A549 (cell line): ENCODE results near the gene JAKMIP1. TPM values are rescaled to one million over a fixed set of nuclear protein-coding genes. Genes with fewer than 3 reads are reported as not detected.

Source experiments
- ATAC-seq, 2 experiments: fragments of 200-7000 bp in 1 of 2; fragments of >200 bp in 1 of 2; cut with Nextera tagmentation in 1 of 2; cut with Tn5 transposase in 1 of 2; 3 replicates each; pipeline versions ENCODE4 v1.8.0 to v1.9.1; 2018 to 2020; ENCODE audit warnings: mild to moderate bottlenecking in 1 of 2, moderate library complexity in 1 of 2
- CTCF ChIA-PET: fragments of 300-600 bp; sonication (Branson Sonifier 250); formaldehyde crosslinking; extraction: SDS; loops from one replicate; lab custom pipeline; 2021; ENCODE audit warnings: antibody characterized with exemption, inconsistent platforms; lab: Yijun Ruan, JAX
- POLR2A ChIA-PET: fragments of 350-600 bp; formaldehyde crosslinking; extraction: SDS; loops from one replicate; lab custom pipeline; 2021; ENCODE audit warnings: antibody characterized with exemption, inconsistent platforms; lab: Yijun Ruan, JAX
- DNase-seq, 2 experiments: peaks; one replicate each; pipeline versions ENCODE4 v3.0.0 to v3.0.0-alpha.2; 2011 to 2016; ENCODE audit warnings: low read depth in 1 of 2, low spot score in 1 of 2
- FAIRE-seq: peaks from 2 replicates; lab custom pipeline; 2011; peaks lifted over from hg19 to GRCh38; lab: Jason Lieb, UNC
- H3K27ac ChIP-seq, 2 experiments: fragments of >200 bp; sonication (Bioruptor Twin); formaldehyde crosslinking; 3 replicates each; pipeline ENCODE4 v1.5.1; 2016 to 2017
- H3K4me1 ChIP-seq: fragments of >200 bp; sonication (Bioruptor Twin); formaldehyde crosslinking; 3 replicates; pipeline ENCODE4 v1.6.1; 2016
- H3K4me2 ChIP-seq: fragments of >200 bp; sonication (Bioruptor Twin); formaldehyde crosslinking; 3 replicates; pipeline ENCODE4 v1.6.1; 2016
- H3K4me3 ChIP-seq: fragments of >200 bp; sonication (Bioruptor Twin); formaldehyde crosslinking; 3 replicates; pipeline ENCODE4 v1.5.1; 2016
- H3K9me3 ChIP-seq: fragments of >200 bp; sonication (Bioruptor Twin); formaldehyde crosslinking; 3 replicates; pipeline ENCODE4 v1.6.1; 2016
- CEBPB ChIP-seq, 2 experiments: fragments of >200 bp in 1 of 2; sonication (Bioruptor Twin) in 1 of 2; formaldehyde crosslinking in 1 of 2; IDR thresholded peaks; 2 replicates each; pipeline ENCODE4 v1.6.1; 2012 to 2016
- GATA3 ChIP-seq: IDR thresholded peaks from 2 replicates; pipeline ENCODE4 v1.6.1; 2012; ENCODE audit warnings: borderline replicate concordance
- JUNB ChIP-seq: fragments of >200 bp; sonication (Bioruptor Twin); formaldehyde crosslinking; IDR thresholded peaks from 2 replicates; pipeline ENCODE4 v1.6.1; 2016
- KDM5A ChIP-seq: fragments of 200-600 bp; sonication (generic); IDR thresholded peaks from 2 replicates; pipeline ENCODE4 v1.6.1; 2016; ENCODE audit warnings: antibody characterized with exemption, mild to moderate bottlenecking
- MYC ChIP-seq: IDR thresholded peaks from 2 replicates; pipeline ENCODE4 v1.6.1; 2012; ENCODE audit warnings: mild to moderate bottlenecking, inconsistent platforms, low read length, improper control_type of control experiment, borderline replicate concordance
- NFE2L2 ChIP-seq: fragments of 150-350 bp; conservative IDR thresholded peaks from 2 replicates; pipeline ENCODE4 v1.6.1; 2014; ENCODE audit warnings: low read length
- PBX3 ChIP-seq: IDR thresholded peaks from 2 replicates; pipeline ENCODE4 v1.6.1; 2012
- PHF8 ChIP-seq: fragments of 200-600 bp; sonication (generic); IDR thresholded peaks from 2 replicates; pipeline ENCODE4 v1.6.1; 2016; ENCODE audit warnings: low read depth, mild to moderate bottlenecking, antibody characterized with exemption, moderate library complexity, borderline replicate concordance
- POLR2A ChIP-seq: IDR thresholded peaks from 2 replicates; pipeline ENCODE4 v1.6.1; 2012; ENCODE audit warnings: mild to moderate bottlenecking, low read length
- RAD21 ChIP-seq, 2 experiments: fragments of >200 bp in 1 of 2; sonication (Bioruptor Twin) in 1 of 2; formaldehyde crosslinking in 1 of 2; IDR thresholded peaks in 1 of 2; conservative IDR thresholded peaks in 1 of 2; 2 replicates in 1 of 2; 3 replicates in 1 of 2; pipeline ENCODE4 v1.6.1; 2012 to 2018; ENCODE audit warnings: inconsistent platforms in 1 of 2
- RARB ChIP-seq: fragments of 250-450 bp; sonication (Bioruptor Pico); IDR thresholded peaks from 2 replicates; pipeline ENCODE4 v1.8.0; 2021; ENCODE audit warnings: mild to moderate bottlenecking, moderate library complexity
- REST ChIP-seq: fragments of 200-600 bp; sonication (generic); IDR thresholded peaks from 2 replicates; pipeline ENCODE4 v1.6.1; 2016; ENCODE audit warnings: antibody characterized with exemption, mild to moderate bottlenecking, moderate library complexity
- RFX5 ChIP-seq: fragments of 450-650 bp; IDR thresholded peaks from 2 replicates; pipeline ENCODE4 v1.7.1; 2014; ENCODE audit warnings: antibody characterized with exemption, mild to moderate bottlenecking, moderate library complexity
- SMC3 ChIP-seq: fragments of >200 bp; sonication (Bioruptor Twin); formaldehyde crosslinking; IDR thresholded peaks from 3 replicates; pipeline ENCODE4 v1.6.1; 2018; ENCODE audit warnings: inconsistent platforms
- SREBF2 ChIP-seq: fragments of 450-650 bp; IDR thresholded peaks from 2 replicates; pipeline ENCODE4 v1.6.1; 2014; ENCODE audit warnings: mild to moderate bottlenecking, moderate library complexity
- WGBS: methylation state at CpG from one replicate; pipeline ENCODE4 v1.1.6; 2017; ENCODE audit errors: missing lambda C conversion rate; 5-methylcytosine and 5-hydroxymethylcytosine counted together
- polyA plus RNA-seq, 4 experiments: library from polyadenylated mRNA; depleted of rRNA in 3 of 4; stranded (reverse); fragments of >200 nt; fragmentation: RNase III in 1 of 4; extraction: RNeasy Plus Mini Kit Qiagen cat#74134 plus additional on column Dnase treatment in 1 of 4; gene quantifications; 2 replicates in 3 of 4; 3 replicates in 1 of 4; pipeline ENCODE4 v1.2.3, GENCODE V29; 2011 to 2017

JAKMIP1 gene
- polyA plus RNA-seq, 2 of the 4 experiments (the other 2 are of a cell fraction): not detected

- no peak for TF ChIP-seq NFE2L2
- no peak for TF ChIP-seq MYC
- Histone ChIP-seq H3K4me2 (no peak overlapping the region), H3K4me1 (no peaks in the 10 kb centered on the region), H3K9me3 (no peaks in the 10 kb centered on the region), H3K4me3 (no peak overlapping the region), H3K27ac (no peak overlapping the region)
- POLR2A ChIA-PET: no interaction called here
- no peak for DNase-seq
- no peak for FAIRE-seq
- peak in 1 of 2 experiments; percentile 48; a peak in 2 of 6 replicates for ATAC-seq
- CTCF ChIA-PET: interaction anchor here (0.9 to 1.2 kb wide), 3 partner anchors 19 to 113 kb away, joined by 3 to 5 read pairs (median 4); no protein-coding TSS in a partner anchor
- 33% methylated on average over 3 of the region's 8 CpGs for WGBS
Measured at GRCh38 chr4:6110681-6111353, 89.5 kb downstream of the JAKMIP1 start.

GRCh38 chr4:6109842-6110560 lies 90.3 kb downstream of the JAKMIP1 start:
- no peak for FAIRE-seq
- WGBS: 43% methylated on average over 9 of the region's 13 CpGs
- TF ChIP-seq CEBPB (IDR thresholded peaks at IDR 0.05) (peak; percentile 39 to 84; a peak in 3 of 4 replicates), RARB (no peak)
- Histone ChIP-seq H3K27ac (no peak overlapping the region), H3K9me3 (no peaks in the 10 kb centered on the region), H3K4me3 (no peak overlapping the region), H3K4me1 (no peaks in the 10 kb centered on the region), H3K4me2 (no peak overlapping the region)
- ATAC-seq: peak; percentile 75 to 88; a peak in 5 of 6 replicates
- POLR2A ChIA-PET: no interaction called here
- CTCF ChIA-PET: interaction anchor here (1.2 kb wide), 1 partner anchor 112 kb away, joined by 5 read pairs; no protein-coding TSS in a partner anchor
- peak; percentile 11 to 26 for DNase-seq

- no peak for ATAC-seq
- no peak overlapping the region for H3K27ac ChIP-seq
Measured at GRCh38 chr4:6107886-6108285, 92.5 kb downstream of the JAKMIP1 start.

More at GRCh38 chr4:6107886-6108285, 92.5 kb downstream of the JAKMIP1 start:
- Histone ChIP-seq H3K4me1 (no peaks in the 10 kb centered on the region), H3K4me3 (no peak overlapping the region), H3K4me2 (no peak overlapping the region), H3K9me3 (no peaks in the 10 kb centered on the region)
- CTCF ChIA-PET: no interaction called here
- DNase-seq (no peak), FAIRE-seq (no peak)
- WGBS: 12% methylated on average over 4 of the region's 4 CpGs
- POLR2A ChIA-PET: no interaction called here
- TF ChIP-seq REST: no peak
- TF ChIP-seq SREBF2: no peak
- TF ChIP-seq PBX3: no peak
- no peak for TF ChIP-seq GATA3
- no peak for TF ChIP-seq POLR2A
- TF ChIP-seq JUNB: no peak
- no peak for TF ChIP-seq RFX5
- no peak for TF ChIP-seq KDM5A
- no peak for TF ChIP-seq SMC3
- no peak for TF ChIP-seq RAD21 (conservative IDR thresholded peaks at IDR 0.05 in 1 of 2, IDR thresholded peaks at IDR 0.05 in 1 of 2)
- no peak for TF ChIP-seq PHF8
